Measurements from ENCODE around the gene RBM5.

Gene RBM5

GRCh38 chr3:50128001-50128400 lies 39.3 kb downstream of the RBM5 start:
- no peak overlapping the region for H3K27ac ChIP-seq (ENCODE audit: low read depth, low read length)
- no peak overlapping the region for H3K9ac ChIP-seq (ENCODE audit: low read length)
- no peaks in the 10 kb centered on the region for H3K36me3 ChIP-seq (ENCODE audit: control insufficient read depth, insufficient read depth, low read length)

DNA sequence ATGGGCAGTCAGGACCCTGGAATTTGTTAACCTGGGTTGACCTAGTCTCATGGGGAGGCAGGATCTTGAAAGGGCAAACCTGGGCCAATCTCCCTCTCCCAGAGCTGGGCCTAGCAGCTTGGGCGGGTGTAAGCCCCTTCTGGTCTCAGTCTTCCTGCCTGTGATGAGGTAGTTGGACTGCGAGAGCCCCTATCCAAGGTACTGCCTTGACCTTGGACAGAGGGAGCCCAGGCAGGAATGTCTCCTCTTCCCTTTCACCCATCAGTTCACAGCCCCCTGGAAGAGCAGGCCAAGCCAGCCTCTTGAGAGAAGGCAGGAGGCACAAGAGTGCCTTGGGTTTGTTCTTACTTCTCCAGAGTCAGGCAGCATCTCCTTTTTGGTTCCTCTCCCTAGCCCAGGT lies 41.7 kb downstream of the RBM5 start:
- H3K36me3 ChIP-seq (ENCODE audit: control insufficient read depth, insufficient read depth, low read length), result no peaks in the 10 kb centered on the region

More at GRCh38 chr3:50128001-50128400, 39.3 kb downstream of the RBM5 start:
- Histone ChIP-seq H3K4me3 (ENCODE audit: low read depth, low read length) (no peak overlapping the region), H3K27me3 (ENCODE audit: control insufficient read depth, insufficient read depth, low read length) (no peaks in the 10 kb centered on the region), H3K9me3 (ENCODE audit: control insufficient read depth, insufficient read depth, low read depth, low read length) (no peaks in the 10 kb centered on the region), H3K4me1 (ENCODE audit: control insufficient read depth, insufficient read depth, low read length) (peaks cover 30% of the 10 kb centered on the region)

GRCh38 chr3:50132421-50133282 lies 43.9 kb downstream of the RBM5 start:
- Histone ChIP-seq H3K4me1 (ENCODE audit: control insufficient read depth, insufficient read depth, low read length) (peaks cover 14% of the 10 kb centered on the region), H3K4me3 (ENCODE audit: low read depth, low read length) (no peak overlapping the region), H3K9ac (ENCODE audit: low read length) (no peak overlapping the region), H3K27ac (ENCODE audit: low read depth, low read length) (no peak overlapping the region), H3K36me3 (ENCODE audit: control insufficient read depth, insufficient read depth, low read length) (no peaks in the 10 kb centered on the region), H3K27me3 (ENCODE audit: control insufficient read depth, insufficient read depth, low read length) (no peaks in the 10 kb centered on the region), H3K9me3 (ENCODE audit: control insufficient read depth, insufficient read depth, low read depth, low read length) (no peaks in the 10 kb centered on the region)

More for the DNA sequence above, 41.7 kb downstream of the RBM5 start:
- Histone ChIP-seq H3K9me3 (ENCODE audit: control insufficient read depth, insufficient read depth, low read depth, low read length) (no peaks in the 10 kb centered on the region), H3K4me1 (ENCODE audit: control insufficient read depth, insufficient read depth, low read length) (peaks cover 18% of the 10 kb centered on the region), H3K9ac (ENCODE audit: low read length) (no peak overlapping the region), H3K27me3 (ENCODE audit: control insufficient read depth, insufficient read depth, low read length) (no peaks in the 10 kb centered on the region), H3K27ac (ENCODE audit: low read depth, low read length) (no peak overlapping the region), H3K4me3 (ENCODE audit: low read depth, low read length) (no peak overlapping the region)

DNA sequence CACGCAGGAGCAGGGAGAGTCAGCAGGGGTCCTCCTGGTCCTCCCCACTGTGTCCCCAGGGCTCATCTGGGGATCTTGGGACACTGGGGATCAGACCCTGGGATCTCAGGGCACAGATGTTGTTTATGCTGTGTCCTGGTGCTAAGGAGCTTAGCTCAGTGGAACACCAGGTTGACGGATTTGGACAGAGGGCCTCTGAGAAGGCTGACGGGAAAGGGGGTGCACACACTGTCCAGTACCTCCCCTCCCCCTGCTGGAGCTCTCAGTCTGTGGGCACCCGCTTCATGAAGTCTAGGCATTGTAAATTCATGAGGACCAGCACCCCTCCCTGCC lies 44.5 kb downstream of the RBM5 start:
- Histone ChIP-seq H3K4me1 (ENCODE audit: control insufficient read depth, insufficient read depth, low read length) (peaks cover 20% of the 10 kb centered on the region), H3K9ac (ENCODE audit: low read length) (no peak overlapping the region), H3K27ac (ENCODE audit: low read depth, low read length) (no peak overlapping the region), H3K36me3 (ENCODE audit: control insufficient read depth, insufficient read depth, low read length) (no peaks in the 10 kb centered on the region), H3K4me3 (ENCODE audit: low read depth, low read length) (no peak overlapping the region), H3K9me3 (ENCODE audit: control insufficient read depth, insufficient read depth, low read depth, low read length) (no peaks in the 10 kb centered on the region), H3K27me3 (ENCODE audit: control insufficient read depth, insufficient read depth, low read length) (no peaks in the 10 kb centered on the region)

GRCh38 chr3:50134367-50134766 lies 45.6 kb downstream of the RBM5 start:
- no peak overlapping the region for H3K9ac ChIP-seq (ENCODE audit: low read length)
- no peaks in the 10 kb centered on the region for H3K9me3 ChIP-seq (ENCODE audit: control insufficient read depth, insufficient read depth, low read depth, low read length)
- H3K27ac ChIP-seq (ENCODE audit: low read depth, low read length), result no peak overlapping the region
- peaks cover 31% of the 10 kb centered on the region for H3K4me1 ChIP-seq (ENCODE audit: control insufficient read depth, insufficient read depth, low read length)
- no peak overlapping the region for H3K4me3 ChIP-seq (ENCODE audit: low read depth, low read length)
- H3K36me3 ChIP-seq (ENCODE audit: control insufficient read depth, insufficient read depth, low read length), result no peaks in the 10 kb centered on the region
- H3K27me3 ChIP-seq (ENCODE audit: control insufficient read depth, insufficient read depth, low read length), result no peaks in the 10 kb centered on the region

GRCh38 chr3:50135964-50136363 lies 47.2 kb downstream of the RBM5 start:
- no peak overlapping the region for H3K4me3 ChIP-seq (ENCODE audit: low read depth, low read length)
- H3K9me3 ChIP-seq (ENCODE audit: control insufficient read depth, insufficient read depth, low read depth, low read length), result no peaks in the 10 kb centered on the region
- H3K9ac ChIP-seq (ENCODE audit: low read length), result no peak overlapping the region
- H3K4me1 ChIP-seq (ENCODE audit: control insufficient read depth, insufficient read depth, low read length), result peaks cover 41% of the 10 kb centered on the region
- H3K36me3 ChIP-seq (ENCODE audit: control insufficient read depth, insufficient read depth, low read length), result no peaks in the 10 kb centered on the region
- H3K27me3 ChIP-seq (ENCODE audit: control insufficient read depth, insufficient read depth, low read length), result no peaks in the 10 kb centered on the region
- H3K27ac ChIP-seq (ENCODE audit: low read depth, low read length), result no peak overlapping the region

- H3K27ac ChIP-seq (ENCODE audit: low read depth, low read length), result no peak overlapping the region
- H3K4me3 ChIP-seq (ENCODE audit: low read depth, low read length), result no peak overlapping the region
- H3K9me3 ChIP-seq (ENCODE audit: control insufficient read depth, insufficient read depth, low read depth, low read length), result no peaks in the 10 kb centered on the region
- H3K4me1 ChIP-seq (ENCODE audit: control insufficient read depth, insufficient read depth, low read length), result peaks cover 41% of the 10 kb centered on the region
- no peaks in the 10 kb centered on the region for H3K36me3 ChIP-seq (ENCODE audit: control insufficient read depth, insufficient read depth, low read length)
- no peak overlapping the region for H3K9ac ChIP-seq (ENCODE audit: low read length)
- H3K27me3 ChIP-seq (ENCODE audit: control insufficient read depth, insufficient read depth, low read length), result no peaks in the 10 kb centered on the region
Observed at GRCh38 chr3:50136714-50137405, 48.1 kb downstream of the RBM5 start.

GRCh38 chr3:50137531-50137930 lies 48.8 kb downstream of the RBM5 start:
- no peak overlapping the region for H3K4me3 ChIP-seq (ENCODE audit: low read depth, low read length)
- H3K9ac ChIP-seq (ENCODE audit: low read length), result no peak overlapping the region
- peaks cover 41% of the 10 kb centered on the region for H3K4me1 ChIP-seq (ENCODE audit: control insufficient read depth, insufficient read depth, low read length)
- no peaks in the 10 kb centered on the region for H3K36me3 ChIP-seq (ENCODE audit: control insufficient read depth, insufficient read depth, low read length)
- H3K9me3 ChIP-seq (ENCODE audit: control insufficient read depth, insufficient read depth, low read depth, low read length), result no peaks in the 10 kb centered on the region
- H3K27me3 ChIP-seq (ENCODE audit: control insufficient read depth, insufficient read depth, low read length), result no peaks in the 10 kb centered on the region
- no peak overlapping the region for H3K27ac ChIP-seq (ENCODE audit: low read depth, low read length)

DNA sequence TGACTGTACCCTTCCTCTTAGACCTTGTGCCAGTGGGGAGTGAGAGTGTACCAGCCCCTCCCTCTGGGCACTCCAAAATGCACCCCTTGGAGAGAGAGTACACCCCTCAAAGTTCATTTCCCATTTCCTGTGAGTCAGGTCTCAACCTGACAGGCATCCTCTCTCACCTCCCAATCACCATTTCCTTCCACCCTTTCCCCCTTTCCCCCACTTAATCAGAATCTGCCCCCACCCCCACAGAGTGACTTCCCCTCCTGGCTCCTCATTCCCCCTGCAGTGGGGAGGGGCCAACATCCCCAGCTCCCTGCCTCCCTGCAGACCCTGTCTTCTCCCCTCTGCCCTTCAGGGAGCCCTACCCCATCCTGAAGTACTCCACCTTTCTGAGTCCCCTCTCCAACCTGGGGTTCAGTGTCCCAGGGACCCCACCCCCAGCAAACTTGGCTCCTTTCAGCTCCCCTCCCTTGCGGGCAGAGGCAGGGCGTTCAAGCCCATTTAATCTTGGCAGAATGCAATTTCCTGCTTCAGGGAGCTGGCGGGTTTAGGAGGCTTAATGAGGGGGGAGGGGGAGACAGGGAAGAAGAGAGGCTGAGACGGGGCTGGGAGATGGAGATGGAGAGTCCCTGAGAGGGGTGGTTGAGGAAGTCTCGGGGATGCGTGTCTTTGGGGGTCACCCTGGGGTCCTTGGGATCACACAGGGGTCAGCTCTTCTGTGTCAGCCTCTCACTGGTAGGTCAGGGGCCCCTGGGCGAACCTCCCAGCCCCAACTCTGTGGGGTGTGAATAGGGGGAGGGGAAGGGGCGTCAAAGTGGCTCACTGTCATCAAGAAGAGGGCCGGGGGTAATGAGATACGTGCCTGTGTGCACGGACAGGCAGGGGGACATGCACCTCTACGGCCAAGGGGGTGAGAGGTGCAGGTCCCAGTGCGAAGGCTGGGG lies 49.8 kb downstream of the RBM5 start:
- Histone ChIP-seq H3K9me3 (ENCODE audit: control insufficient read depth, insufficient read depth, low read depth, low read length) (no peaks in the 10 kb centered on the region), H3K27ac (ENCODE audit: low read depth, low read length) (no peak overlapping the region), H3K27me3 (ENCODE audit: control insufficient read depth, insufficient read depth, low read length) (no peaks in the 10 kb centered on the region), H3K4me3 (ENCODE audit: low read depth, low read length) (peak overlapping the region; percentile 25), H3K36me3 (ENCODE audit: control insufficient read depth, insufficient read depth, low read length) (no peaks in the 10 kb centered on the region), H3K9ac (ENCODE audit: low read length) (no peak overlapping the region), H3K4me1 (ENCODE audit: control insufficient read depth, insufficient read depth, low read length) (peaks cover 37% of the 10 kb centered on the region)

DNA sequence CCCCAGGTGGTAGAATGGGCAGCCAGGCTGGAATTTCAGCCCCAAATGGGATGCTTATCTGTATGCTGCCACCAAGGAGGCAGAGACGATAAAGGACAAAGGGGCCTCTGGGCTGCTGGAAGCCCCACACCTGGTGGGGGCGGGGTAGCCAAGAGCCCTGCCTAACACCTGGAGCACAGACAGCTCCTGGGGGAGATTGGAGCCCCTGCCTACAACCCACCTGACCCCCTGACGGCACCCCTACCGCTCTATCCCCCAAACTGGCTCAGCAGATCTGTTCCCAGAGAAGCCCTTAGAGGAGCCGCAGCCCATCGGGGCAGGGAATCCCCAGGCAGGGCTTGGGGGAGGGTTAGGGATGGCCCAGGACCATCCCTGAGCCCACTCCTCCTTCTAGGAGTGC lies 50.6 kb downstream of the RBM5 start:
- Histone ChIP-seq H3K27ac (ENCODE audit: low read depth, low read length) (no peak overlapping the region), H3K9ac (ENCODE audit: low read length) (no peak overlapping the region), H3K9me3 (ENCODE audit: control insufficient read depth, insufficient read depth, low read depth, low read length) (no peaks in the 10 kb centered on the region), H3K4me1 (ENCODE audit: control insufficient read depth, insufficient read depth, low read length) (peaks cover 37% of the 10 kb centered on the region), H3K4me3 (ENCODE audit: low read depth, low read length) (peak overlapping the region; percentile 25; the same call in 1 of the 2 replicates), H3K36me3 (ENCODE audit: control insufficient read depth, insufficient read depth, low read length) (no peaks in the 10 kb centered on the region), H3K27me3 (ENCODE audit: control insufficient read depth, insufficient read depth, low read length) (no peaks in the 10 kb centered on the region)
